MCF 10A (cell line): ENCODE results near the gene NSG1. TPM values are rescaled to one million over a fixed set of nuclear protein-coding genes. Genes with fewer than 3 reads are reported as not detected.

Experiments used
- BruUV-seq: library from RNA; stranded (reverse); fragments of 400-500 nt; replicated peaks from 2 replicates; lab custom pipeline; 2021; lab: Mats Ljungman, UMichigan
- CTCF ChIA-PET: fragments of 300-600 bp; sonication (Branson Sonifier 250); formaldehyde crosslinking; extraction: SDS; loops from one replicate; lab custom pipeline; 2021; ENCODE audit warnings: antibody characterized with exemption, inconsistent platforms; lab: Yijun Ruan, JAX
- POLR2A ChIA-PET: fragments of 300-600, 350-650 bp; sonication (Branson Sonifier 250); formaldehyde crosslinking; extraction: SDS; loops from one replicate; lab custom pipeline; 2020; ENCODE audit warnings: antibody characterized with exemption, inconsistent platforms; lab: Yijun Ruan, JAX
- DNase-seq: peaks from one replicate; pipeline ENCODE4 v3.0.0-alpha.2; 2018; ENCODE audit not compliant: unreplicated experiment
- H3K27ac Mint-ChIP-seq: one replicate; pipeline ENCODE4 v1.8.0; 2022; ENCODE audit warnings: mild to moderate bottlenecking, low read depth, mixed read lengths; ENCODE audit not compliant: unreplicated experiment
- H3K27me3 Mint-ChIP-seq: one replicate; pipeline ENCODE4 v1.8.0; 2022; ENCODE audit warnings: mixed read lengths; ENCODE audit not compliant: insufficient read depth, unreplicated experiment
- H3K36me3 Mint-ChIP-seq: one replicate; pipeline ENCODE4 v1.8.0; 2022; ENCODE audit warnings: mild to moderate bottlenecking, moderate library complexity, mixed read lengths; ENCODE audit not compliant: insufficient read depth, unreplicated experiment
- H3K4me1 Mint-ChIP-seq: one replicate; pipeline ENCODE4 v1.8.0; 2022; ENCODE audit warnings: mixed read lengths; ENCODE audit not compliant: insufficient read depth, unreplicated experiment
- H3K4me3 Mint-ChIP-seq: one replicate; pipeline ENCODE4 v1.8.0; 2022; ENCODE audit warnings: mild to moderate bottlenecking, moderate library complexity, mixed read lengths; ENCODE audit not compliant: unreplicated experiment
- H3K9me3 Mint-ChIP-seq: one replicate; pipeline ENCODE4 v1.8.0; 2022; ENCODE audit warnings: mixed read lengths; ENCODE audit not compliant: unreplicated experiment
- CTCF ChIP-seq: fragments of 200-600 bp; IDR thresholded peaks from one replicate; pipeline ENCODE4 v1.8.0; 2022; ENCODE audit warnings: antibody characterized with exemption, mild to moderate bottlenecking; ENCODE audit not compliant: unreplicated experiment
- intact Hi-C: fragments of 100-400 bp; cut with micrococcal nuclease; formaldehyde crosslinking; loops from 2 replicates; pipeline ENCODE4 v1.14.1; 2022
- total RNA-seq: library from RNA; stranded (reverse); gene quantifications from 2 replicates; pipeline ENCODE4 v1.2.3, GENCODE V29; 2022

NSG1 gene
- total RNA-seq, 1 experiment from 2014 or later = 6.7 TPM

- ChIA-PET CTCF (interaction anchor here (0.6 to 1.7 kb wide), 2 partner anchors 12 to 13 kb away, joined by 4 to 8 read pairs; no protein-coding TSS in a partner anchor), POLR2A (no interaction called here)
- no peak for TF ChIP-seq CTCF
- BruUV-seq = no TSS peak
- Mint-ChIP-seq H3K9me3 (no peaks in the 10 kb centered on the region), H3K4me1 (no peaks in the 10 kb centered on the region), H3K27me3 (no peaks in the 10 kb centered on the region), H3K27ac (no peak overlapping the region), H3K36me3 (peaks cover 37% of the 10 kb centered on the region), H3K4me3 (no peak overlapping the region)
- intact Hi-C loops = no loop called here
- DNase-seq = no peak
These were observed 31.0 kb downstream of the NSG1 start for GRCh38 chr4:4417886-4418285.

- Mint-ChIP-seq H3K9me3 (no peaks in the 10 kb centered on the region), H3K36me3 (peaks cover 37% of the 10 kb centered on the region), H3K27me3 (no peaks in the 10 kb centered on the region), H3K4me3 (no peak overlapping the region), H3K27ac (no peak overlapping the region), H3K4me1 (no peaks in the 10 kb centered on the region)
- TF ChIP-seq CTCF = no peak
- BruUV-seq = no TSS peak
- ChIA-PET CTCF (interaction anchor here (1.7 kb wide), 1 partner anchor 12 kb away, joined by 8 read pairs; no protein-coding TSS in a partner anchor), POLR2A (no interaction called here)
- intact Hi-C loops = no loop called here
- no peak for DNase-seq
These were observed 31.9 kb downstream of the NSG1 start for GRCh38 chr4:4418676-4419390.

- no peak for DNase-seq
- ChIA-PET CTCF (interaction anchor here (0.7 to 2.2 kb wide), 4 partner anchors 11 to 453 kb away, joined by 3 to 16 read pairs (median 6); no protein-coding TSS in a partner anchor), POLR2A (no interaction called here)
- Mint-ChIP-seq H3K36me3 (peaks cover 37% of the 10 kb centered on the region), H3K27me3 (no peaks in the 10 kb centered on the region), H3K4me1 (no peaks in the 10 kb centered on the region), H3K27ac (no peak overlapping the region), H3K9me3 (no peaks in the 10 kb centered on the region), H3K4me3 (no peak overlapping the region)
- intact Hi-C loops = no loop called here
- no peak for TF ChIP-seq CTCF
- BruUV-seq = no TSS peak
These were observed 33.0 kb downstream of the NSG1 start for GRCh38 chr4:4419896-4420295.

GRCh38 chr4:4420421-4420820, 33.5 kb downstream of the NSG1 start:
- BruUV-seq = no TSS peak
- intact Hi-C loops = no loop called here
- no peaks in the 10 kb centered on the region for H3K27me3 Mint-ChIP-seq
- ChIA-PET POLR2A (no interaction called here), CTCF (interaction anchor here (0.6 to 2.2 kb wide), 4 partner anchors 10 to 452 kb away, joined by 3 to 16 read pairs (median 4); no protein-coding TSS in a partner anchor)
- no peaks in the 10 kb centered on the region for H3K4me1 Mint-ChIP-seq
- H3K9me3 Mint-ChIP-seq = no peaks in the 10 kb centered on the region
- TF ChIP-seq CTCF = no peak
- no peak for DNase-seq
- H3K27ac Mint-ChIP-seq = no peak overlapping the region
- H3K4me3 Mint-ChIP-seq = no peak overlapping the region
- H3K36me3 Mint-ChIP-seq = peaks cover 37% of the 10 kb centered on the region
